GM19395 (cell line): ENCODE results near the gene TYW1.
A peak's percentile ranks its signal among the peaks of the same experiment; 100 is the strongest.
"Not testable (repeated sequence)": the region's sequence is repeated elsewhere in the genome, so short reads cannot be mapped to it uniquely, and the experiment has no call there.

Source experiments
- ATAC-seq: cut with Tn5 transposase; IDR thresholded peaks from one replicate; pipeline ENCODE4 v1.9.1; 2021; ENCODE audit warnings: mild to moderate bottlenecking, moderate library complexity; ENCODE audit not compliant: unreplicated experiment

TYW1 gene

DNA sequence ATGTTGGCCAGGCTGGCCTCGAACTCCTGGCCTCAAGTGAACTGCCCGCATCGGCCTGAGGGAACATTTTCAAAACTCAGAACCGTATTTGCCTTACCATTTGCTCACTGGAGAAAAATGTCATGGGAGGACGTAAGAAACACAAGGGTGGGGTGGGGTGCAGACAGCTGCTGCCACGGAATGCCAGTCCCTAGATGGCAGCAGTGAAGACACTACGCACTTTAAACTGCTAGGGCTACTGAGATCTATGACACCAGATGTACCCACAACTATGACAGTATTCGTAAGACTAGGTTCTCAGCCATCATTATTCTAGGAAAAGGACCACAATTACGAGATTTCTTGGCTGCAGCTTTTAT, 2.0 kb upstream of the TYW1 start:
- ATAC-seq, result peak; percentile 31

DNA sequence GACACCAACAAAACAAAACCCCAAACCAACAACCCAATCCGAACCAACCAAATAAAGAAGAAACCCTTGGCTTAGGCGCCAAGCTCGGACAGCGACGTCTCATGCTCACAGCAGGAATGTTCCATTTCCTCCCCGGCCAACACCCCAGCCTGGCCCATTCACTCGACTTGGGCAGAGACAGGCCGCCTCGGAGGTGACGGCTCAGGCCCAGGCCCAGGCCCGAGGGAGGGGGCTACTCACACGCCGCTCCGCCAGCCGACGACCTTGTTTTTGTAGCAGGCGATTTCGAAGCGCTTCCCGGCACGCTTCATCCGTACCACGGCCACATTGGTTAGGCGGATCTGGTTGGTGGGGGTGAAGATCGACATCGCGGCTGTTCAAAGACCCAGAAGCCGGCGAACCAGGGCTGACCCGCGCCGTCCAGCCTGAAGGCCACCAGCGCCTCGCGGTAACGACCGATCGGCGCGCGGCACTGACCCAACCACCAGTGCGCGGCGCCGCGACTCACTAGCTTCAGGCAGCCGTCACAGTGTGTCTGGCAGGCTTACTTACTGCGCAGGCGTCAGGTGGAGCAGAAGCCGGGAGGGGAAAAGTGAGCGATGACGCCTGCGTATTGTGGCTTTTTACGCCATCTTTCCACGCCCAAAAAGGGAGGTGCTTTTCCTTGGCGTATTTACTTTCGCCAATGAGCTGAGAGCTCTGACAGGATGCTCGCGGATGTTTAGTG, 1.4 kb upstream of the TYW1 start, which contains the start of gene SBDS:
Gene SBDS (minus strand): TSS at position 537 of the 727 bp plus-strand sequence. CDS start 169 bp downstream, at position 368.
- peak; percentile 64 for ATAC-seq

- ATAC-seq, result not testable (repeated sequence)
Measured at GRCh38 chr7:67000601-67001258, 4.1 kb downstream of the TYW1 start.

DNA sequence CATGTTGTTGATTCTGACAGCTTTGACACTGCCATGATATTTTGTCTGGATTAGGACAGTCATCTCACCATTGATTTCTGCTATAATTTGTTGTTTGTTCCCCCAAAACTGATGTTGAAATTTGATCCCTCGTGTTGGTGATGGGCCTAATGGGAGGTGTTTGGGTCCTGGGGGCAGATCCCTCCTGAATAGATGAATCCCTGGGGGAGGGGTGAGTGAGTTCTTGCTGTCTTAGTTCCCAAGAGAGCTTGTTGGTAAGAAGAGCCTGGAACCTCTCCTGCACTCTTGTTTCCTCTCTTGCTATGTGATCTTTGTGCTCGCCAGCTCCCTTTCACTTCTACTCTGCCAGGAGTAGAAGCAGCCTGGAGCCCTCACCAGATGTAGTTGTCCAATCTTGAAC, 7.5 kb downstream of the TYW1 start:
- not testable (repeated sequence) for ATAC-seq

DNA sequence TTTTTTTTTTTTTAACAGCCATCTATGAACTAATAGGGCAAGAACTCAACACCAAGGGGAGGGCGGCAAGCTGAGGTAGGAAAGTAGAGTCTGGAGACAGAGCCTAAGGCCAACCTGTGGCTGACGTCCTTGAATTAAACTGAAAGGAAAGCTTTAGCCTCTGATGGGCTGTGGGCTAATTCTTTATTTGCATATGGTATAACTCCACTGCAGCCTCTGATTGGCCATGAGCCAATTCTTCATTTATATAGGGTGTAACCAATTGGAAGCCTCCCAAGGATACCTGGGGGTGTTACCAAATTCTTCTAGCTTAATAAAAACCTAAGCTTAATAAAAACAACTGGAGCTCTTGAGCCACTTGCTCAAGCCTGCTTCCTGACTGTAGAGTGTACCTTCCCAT, 10.3 kb downstream of the TYW1 start:
- ATAC-seq, result no peak

DNA sequence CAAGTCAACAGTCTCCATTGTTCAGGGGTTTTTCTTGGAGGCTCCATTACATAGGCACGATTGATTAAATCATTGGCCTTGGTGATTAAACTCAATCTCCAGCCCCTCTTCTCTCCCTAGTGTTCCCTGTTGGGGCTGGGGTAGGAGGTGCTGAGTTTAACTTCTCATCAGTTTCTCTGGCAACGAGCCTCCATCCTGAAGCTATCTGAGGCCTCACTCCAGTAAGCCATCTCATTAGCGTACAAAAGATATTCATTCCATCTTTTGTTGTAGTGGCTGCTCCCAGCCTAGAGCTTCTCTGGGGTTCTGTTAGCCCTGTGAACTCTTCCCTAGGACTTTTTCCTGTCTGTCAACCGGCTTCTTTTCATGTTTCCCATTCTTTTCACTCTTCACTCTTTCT, 11.6 kb downstream of the TYW1 start:
- ATAC-seq, result no peak

DNA sequence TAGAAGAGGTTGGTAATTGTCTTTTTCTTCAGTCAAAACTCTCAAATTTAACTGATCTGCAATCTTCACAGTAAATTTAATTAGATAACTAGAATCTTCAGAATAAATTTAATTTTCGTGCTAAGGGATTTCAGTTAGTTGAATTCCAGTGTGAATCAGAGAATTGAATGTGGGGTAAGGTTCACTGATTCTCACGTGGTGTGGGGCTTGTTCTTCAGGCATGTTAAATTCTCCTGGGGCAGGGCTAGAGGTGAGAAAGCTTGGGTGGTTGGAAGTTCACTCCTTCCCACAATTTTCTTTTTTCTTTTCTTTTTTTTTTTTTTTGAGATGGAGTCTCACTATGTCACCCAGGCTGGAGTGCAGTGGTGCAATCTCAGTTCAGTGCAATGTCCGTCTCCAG, 13.0 kb downstream of the TYW1 start:
- ATAC-seq, result not testable (repeated sequence)

- not testable (repeated sequence) for ATAC-seq
Measured at GRCh38 chr7:67014076-67014622, 17.5 kb downstream of the TYW1 start.

GRCh38 chr7:67017971-67018370, 21.3 kb downstream of the TYW1 start:
- not testable (repeated sequence) for ATAC-seq

DNA sequence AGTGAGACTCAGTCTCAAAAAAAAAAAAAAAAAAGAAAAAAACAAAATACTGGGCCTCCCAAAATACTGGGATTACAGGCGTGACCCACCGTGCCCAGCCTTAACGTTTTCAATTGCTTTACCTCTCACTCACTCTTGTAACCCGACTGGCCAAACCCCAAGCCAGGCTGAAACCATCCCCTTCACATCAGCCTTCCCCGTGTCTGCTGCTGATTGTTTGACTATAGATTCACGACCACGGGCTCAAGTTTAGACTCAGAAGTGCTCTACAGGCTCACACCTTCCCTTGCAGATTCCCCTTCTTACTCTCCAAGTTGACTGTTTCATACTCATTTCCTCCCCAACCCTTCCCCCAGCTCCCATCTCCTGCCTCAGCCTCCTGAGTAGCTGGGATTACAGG, 22.3 kb downstream of the TYW1 start:
- no peak for ATAC-seq

DNA sequence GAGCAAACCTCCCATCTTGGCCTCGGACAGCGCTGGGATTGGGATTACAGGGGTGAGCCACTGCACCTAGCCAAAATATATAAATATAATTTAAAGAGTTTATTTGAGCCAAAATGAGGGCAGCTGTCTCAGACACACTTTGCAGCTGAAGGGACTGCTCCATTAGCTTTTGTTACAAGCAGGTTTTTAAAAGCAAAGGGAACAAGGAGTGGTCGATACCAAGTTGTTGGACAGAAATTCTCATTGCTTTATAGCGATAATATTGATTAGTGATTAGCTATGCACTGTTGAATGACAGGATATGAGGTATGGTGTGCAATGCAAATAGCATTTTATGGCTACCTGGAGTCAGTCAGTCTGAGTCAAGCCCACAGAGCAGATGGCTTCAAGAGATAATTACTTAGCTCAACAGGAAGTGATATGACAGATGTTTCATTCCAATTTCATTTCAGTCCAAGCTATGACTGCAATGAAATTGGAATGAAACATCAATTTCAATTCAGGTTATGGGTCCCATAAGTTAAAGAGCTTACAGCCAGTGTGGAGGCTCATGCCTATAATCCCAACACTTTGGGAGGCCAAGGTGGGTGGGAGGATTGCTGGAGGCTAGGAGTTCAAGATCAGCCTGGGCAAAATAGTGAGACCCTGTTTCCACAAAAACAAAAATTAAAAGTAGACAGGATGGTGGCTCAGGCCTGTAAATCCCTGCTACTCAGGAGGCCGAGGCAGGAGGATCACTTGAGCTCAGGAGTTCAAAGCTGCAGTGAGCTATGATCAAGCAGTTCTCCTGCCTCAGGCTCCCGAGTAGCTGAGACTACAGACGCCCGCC, 23.1 kb downstream of the TYW1 start:
- ATAC-seq, result no peak

GRCh38 chr7:67021260-67021659, 24.6 kb downstream of the TYW1 start:
- ATAC-seq, result no peak

- ATAC-seq, result no peak
Measured at GRCh38 chr7:67022511-67022910, 25.9 kb downstream of the TYW1 start.

GRCh38 chr7:67025459-67025858, 28.8 kb downstream of the TYW1 start:
- not testable (repeated sequence) for ATAC-seq

DNA sequence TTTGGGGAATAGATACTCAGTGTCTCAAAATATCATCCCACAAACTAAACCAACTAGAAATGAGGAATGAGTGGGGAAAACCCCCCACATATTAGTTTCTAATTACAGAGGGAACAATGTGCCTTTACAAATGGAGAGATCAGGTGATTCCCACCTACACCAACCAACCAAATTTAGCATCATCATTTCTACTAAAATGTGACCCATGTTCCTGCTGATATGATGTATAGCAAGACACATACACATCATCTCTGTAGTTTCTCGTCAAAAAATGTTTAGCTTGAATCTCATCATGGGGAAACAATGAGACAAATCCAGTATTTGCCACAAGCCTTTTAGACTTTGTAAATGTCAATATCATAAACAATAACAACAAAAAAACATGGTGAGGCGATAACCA, 35.1 kb downstream of the TYW1 start:
- ATAC-seq, result not testable (repeated sequence)

DNA sequence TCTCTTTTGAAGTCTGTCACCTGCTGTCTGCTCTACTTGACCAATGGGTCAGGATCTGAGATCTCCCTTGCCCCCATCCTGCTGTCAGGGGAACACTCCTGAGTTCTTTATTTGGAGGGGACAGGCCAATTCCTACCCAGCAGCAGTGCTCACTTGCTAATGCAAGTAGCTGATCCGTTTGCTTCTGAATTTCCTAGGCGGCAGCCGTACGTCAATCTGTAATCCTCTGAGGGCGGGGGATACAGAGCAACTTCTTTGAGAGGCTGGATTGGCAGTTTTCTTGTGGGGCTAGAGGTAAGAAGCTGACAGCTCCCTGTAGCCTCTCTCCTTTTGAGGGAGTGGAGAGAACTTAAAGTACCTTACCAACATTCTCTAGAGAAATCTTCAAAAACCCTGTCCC, 36.6 kb downstream of the TYW1 start:
- ATAC-seq, result no peak

DNA sequence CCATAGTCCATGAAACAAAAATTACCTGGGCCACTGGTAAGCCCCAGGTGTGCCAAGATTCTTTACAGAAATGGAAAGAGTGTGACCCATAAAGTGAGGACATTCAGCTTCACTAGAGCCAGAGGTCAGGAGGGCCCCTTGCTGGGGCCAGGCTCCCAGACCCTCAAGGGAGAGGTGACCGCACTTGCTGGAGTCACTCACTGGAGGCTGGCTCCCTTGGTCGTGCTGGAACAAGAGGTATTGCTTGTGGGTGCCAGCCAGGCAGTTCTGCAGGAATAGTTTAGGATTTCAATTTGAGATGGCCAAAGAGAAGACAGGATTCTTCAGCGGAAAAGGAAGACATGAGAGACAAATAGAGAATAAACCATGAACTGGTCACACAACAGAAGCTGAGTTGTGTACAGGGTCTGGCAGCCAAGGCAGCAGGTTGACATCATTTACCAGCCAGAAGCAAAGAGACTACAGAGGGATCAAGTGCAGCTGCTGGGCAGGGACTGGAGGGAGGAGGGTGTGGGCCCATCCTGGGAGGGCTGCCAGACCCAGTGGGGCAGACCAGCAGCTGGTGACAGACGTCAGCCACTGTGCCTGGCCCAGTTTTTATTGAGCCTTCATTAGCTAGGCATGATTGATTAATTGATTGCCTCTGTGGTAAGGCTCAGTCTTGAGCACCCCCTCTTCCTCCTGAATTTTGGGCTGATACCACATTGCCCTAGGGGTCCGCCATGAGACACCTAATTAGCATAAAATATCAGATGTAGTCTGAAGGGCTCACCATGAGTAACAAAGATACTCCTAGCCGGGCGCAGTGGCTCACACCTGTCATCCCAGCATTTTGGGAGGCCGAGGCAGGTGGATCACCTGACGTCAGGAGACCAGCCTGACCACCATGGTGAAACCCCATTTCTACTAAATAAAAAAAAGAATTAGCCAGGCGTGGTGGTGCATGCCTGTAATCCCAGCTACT, 40.1 kb downstream of the TYW1 start:
- not testable (repeated sequence) for ATAC-seq

GRCh38 chr7:67040832-67041231, 44.2 kb downstream of the TYW1 start:
- not testable (repeated sequence) for ATAC-seq

GRCh38 chr7:67042781-67043558, 46.3 kb downstream of the TYW1 start:
- not testable (repeated sequence) for ATAC-seq
